Stimulated activated naive CD8-positive, alpha-beta T cell treated with anti-CD3 and anti-CD28 coated beads, Interleukin-15, amount 100 ng/mL, for 72 hours (primary cell): ENCODE results near the gene LMTK2.

Experiments used
- ATAC-seq: fragments of 150-1000 bp; cut with Tn5 transposase; 2 replicates; pipeline ENCODE4 v1.10.0; 2021; ENCODE audit warnings: mild to moderate bottlenecking, moderate library complexity
- DNase-seq, 2 donors: peaks; one replicate each; pipeline ENCODE4 v3.0.0; 2021 to 2022
- H3K27ac Mint-ChIP-seq, 2 donors: one replicate each; pipeline ENCODE4 v1.8.0; 2022; ENCODE audit warnings: mild to moderate bottlenecking in 2 of 2, mixed read lengths in 2 of 2, moderate library complexity in 2 of 2
- H3K27me3 Mint-ChIP-seq: one replicate; pipeline ENCODE4 v1.8.0; 2022; ENCODE audit warnings: mixed read lengths
- H3K4me1 Mint-ChIP-seq: one replicate; pipeline ENCODE4 v1.8.0; 2022; ENCODE audit warnings: mild to moderate bottlenecking, mixed read lengths
- H3K4me3 Mint-ChIP-seq, 2 donors: one replicate each; pipeline ENCODE4 v1.8.0; 2022; ENCODE audit warnings: mild to moderate bottlenecking in 2 of 2, mixed read lengths in 2 of 2, moderate library complexity in 1 of 2
- H3K9me3 Mint-ChIP-seq, 2 donors: one replicate each; pipeline ENCODE4 v1.8.0; 2022; ENCODE audit warnings: mixed read lengths in 2 of 2

Gene LMTK2

DNA sequence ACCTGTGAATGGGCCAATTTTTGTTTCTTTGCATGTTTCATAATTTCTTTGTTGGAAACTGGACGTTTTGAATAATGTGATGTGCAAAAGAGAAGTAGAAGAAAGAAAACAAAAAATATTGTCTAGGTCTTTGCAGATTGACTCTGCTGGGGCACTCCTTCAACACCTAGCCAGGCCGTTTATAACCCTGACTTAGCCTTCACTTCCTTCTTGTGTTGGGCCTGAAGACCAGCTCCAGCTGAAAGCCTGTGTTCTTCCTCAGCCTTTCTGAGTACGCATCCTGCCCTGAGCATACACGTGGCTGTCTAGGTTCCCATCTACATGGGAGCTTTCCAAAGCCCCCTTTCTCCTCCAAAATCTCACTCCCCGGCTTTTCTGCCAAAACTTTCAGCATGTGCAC, 41.9 kb downstream of the LMTK2 start:
- Mint-ChIP-seq H3K27me3 (no peaks in the 10 kb centered on the region), H3K4me3 (no peak overlapping the region), H3K27ac (no peak overlapping the region), H3K9me3 (no peaks in the 10 kb centered on the region), H3K4me1 (no peaks in the 10 kb centered on the region)
- no peak for DNase-seq
- no peak for ATAC-seq

GRCh38 chr7:98149116-98149692, 42.5 kb downstream of the LMTK2 start:
- ATAC-seq (no peak), DNase-seq (no peak)
- Mint-ChIP-seq H3K27me3 (no peaks in the 10 kb centered on the region), H3K27ac (no peak overlapping the region), H3K9me3 (no peaks in the 10 kb centered on the region), H3K4me3 (no peak overlapping the region), H3K4me1 (no peaks in the 10 kb centered on the region)

GRCh38 chr7:98151884-98152283, 45.2 kb downstream of the LMTK2 start:
- Mint-ChIP-seq H3K27me3 (no peaks in the 10 kb centered on the region), H3K4me3 (no peak overlapping the region), H3K9me3 (no peaks in the 10 kb centered on the region), H3K4me1 (no peaks in the 10 kb centered on the region), H3K27ac (no peak overlapping the region)
- DNase-seq: no peak
- ATAC-seq: no peak

DNA sequence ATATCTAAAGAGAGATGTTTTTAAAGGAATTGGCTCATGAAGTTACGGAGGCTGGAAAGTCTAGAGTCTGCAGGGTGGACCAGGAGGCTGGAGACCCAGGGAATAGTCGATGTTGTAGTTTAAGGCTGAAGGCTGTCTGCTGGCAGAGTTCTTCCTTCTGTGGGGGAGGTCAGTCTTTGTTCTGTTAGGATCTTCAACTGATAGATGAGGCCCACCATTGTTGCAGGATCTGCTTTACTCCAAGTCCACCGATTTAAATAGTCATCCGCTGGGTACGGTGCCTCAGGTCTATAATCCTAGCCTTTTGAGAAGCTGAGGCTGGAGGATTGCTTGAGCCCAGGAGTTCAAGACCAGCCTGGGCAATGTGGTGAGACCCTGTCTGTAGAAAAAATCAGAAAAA, 50.0 kb downstream of the LMTK2 start:
- Mint-ChIP-seq H3K9me3 (no peaks in the 10 kb centered on the region), H3K4me3 (no peak overlapping the region), H3K27ac (no peak overlapping the region), H3K27me3 (no peaks in the 10 kb centered on the region), H3K4me1 (no peaks in the 10 kb centered on the region)
- ATAC-seq (no peak), DNase-seq (no peak)

GRCh38 chr7:98157761-98158160, 51.1 kb downstream of the LMTK2 start:
- DNase-seq (no peak), ATAC-seq (no peak)
- H3K4me1 Mint-ChIP-seq: no peaks in the 10 kb centered on the region
- H3K4me3 Mint-ChIP-seq: no peak overlapping the region
- no peaks in the 10 kb centered on the region for H3K27me3 Mint-ChIP-seq
- no peak overlapping the region for H3K27ac Mint-ChIP-seq
- no peaks in the 10 kb centered on the region for H3K9me3 Mint-ChIP-seq

DNA sequence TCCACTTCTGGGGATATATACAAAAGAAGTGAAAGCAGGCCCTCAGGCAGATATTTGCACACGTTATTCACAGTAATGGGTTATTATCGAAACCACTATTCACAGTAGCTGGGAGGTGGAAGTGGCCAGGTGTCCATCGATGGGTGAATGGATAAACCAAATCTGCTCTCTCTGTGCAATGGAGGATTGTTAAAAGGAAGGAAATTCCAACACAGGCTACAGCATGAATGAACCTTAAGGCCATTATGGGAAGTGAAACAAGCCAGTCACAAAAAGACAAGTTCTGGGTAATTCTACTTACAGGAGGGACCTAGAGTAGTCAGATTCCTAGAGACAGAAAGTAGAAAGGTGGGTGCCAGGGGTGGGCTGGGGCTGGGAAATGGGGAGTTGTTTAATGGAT, 56.1 kb downstream of the LMTK2 start:
- Mint-ChIP-seq H3K9me3 (no peaks in the 10 kb centered on the region), H3K27ac (no peak overlapping the region), H3K4me3 (no peak overlapping the region), H3K4me1 (peaks cover 5% of the 10 kb centered on the region), H3K27me3 (no peaks in the 10 kb centered on the region)
- no peak for DNase-seq
- no peak for ATAC-seq

- peaks cover 5% of the 10 kb centered on the region for H3K4me1 Mint-ChIP-seq
- ATAC-seq (no peak), DNase-seq (no peak)
Observed at GRCh38 chr7:98163269-98163668, 56.6 kb downstream of the LMTK2 start.

GRCh38 chr7:98163704-98164494, 57.2 kb downstream of the LMTK2 start:
- H3K4me3 Mint-ChIP-seq: no peak overlapping the region
- peaks cover 10% of the 10 kb centered on the region for H3K4me1 Mint-ChIP-seq
- ATAC-seq: no peak
- no peaks in the 10 kb centered on the region for H3K27me3 Mint-ChIP-seq
- no peaks in the 10 kb centered on the region for H3K9me3 Mint-ChIP-seq
- DNase-seq: no peak
- H3K27ac Mint-ChIP-seq: no peak overlapping the region

More at GRCh38 chr7:98163269-98163668, 56.6 kb downstream of the LMTK2 start:
- no peak overlapping the region for H3K27ac Mint-ChIP-seq
- no peaks in the 10 kb centered on the region for H3K9me3 Mint-ChIP-seq
- H3K4me3 Mint-ChIP-seq: no peak overlapping the region
- H3K27me3 Mint-ChIP-seq: no peaks in the 10 kb centered on the region

DNA sequence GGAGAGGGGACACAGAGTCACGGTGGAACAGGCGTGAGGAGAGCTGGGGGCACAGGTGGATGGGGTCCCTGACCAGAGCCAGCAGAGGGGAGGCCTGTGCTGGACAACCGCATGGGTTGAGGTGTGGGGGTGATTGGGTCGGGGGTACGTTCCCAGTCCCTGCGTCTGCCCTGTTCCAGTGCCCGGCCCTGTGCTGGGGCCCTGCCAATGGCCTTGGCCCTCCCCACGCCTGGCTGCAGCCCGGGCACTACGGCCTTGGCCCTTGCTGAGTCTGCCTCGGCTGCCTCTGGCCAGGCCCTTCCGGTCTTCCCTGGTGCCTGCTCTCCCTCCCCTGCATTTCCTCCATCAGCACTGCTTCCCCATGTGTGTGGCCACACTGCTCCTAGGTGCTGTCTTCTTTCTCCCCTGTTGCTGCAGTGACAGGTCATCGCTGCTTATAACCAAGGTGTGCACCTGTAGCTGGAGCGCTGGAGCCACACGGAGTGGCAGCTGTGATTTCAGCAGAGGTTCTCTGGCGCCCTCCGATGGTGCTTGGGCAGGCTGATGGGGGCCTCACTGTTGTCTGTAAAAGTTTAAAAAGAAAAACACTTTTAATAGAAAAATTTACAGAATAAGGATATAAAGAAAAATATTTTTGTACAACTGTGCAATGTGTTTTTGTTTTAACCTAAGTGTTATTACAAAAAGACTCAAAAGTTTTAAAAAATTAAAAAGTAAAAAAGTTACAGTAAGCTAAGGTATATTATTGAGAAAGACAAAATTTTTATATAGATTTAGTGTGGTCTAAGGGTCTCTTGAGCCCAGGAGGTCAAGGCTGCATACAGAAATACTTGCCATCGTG, 59.4 kb downstream of the LMTK2 start:
- Mint-ChIP-seq H3K27me3 (no peaks in the 10 kb centered on the region), H3K4me1 (peaks cover 10% of the 10 kb centered on the region), H3K27ac (no peak overlapping the region), H3K4me3 (no peak overlapping the region), H3K9me3 (no peaks in the 10 kb centered on the region)
- DNase-seq (peak; percentile 34 to 61), ATAC-seq (peak; percentile 88)

DNA sequence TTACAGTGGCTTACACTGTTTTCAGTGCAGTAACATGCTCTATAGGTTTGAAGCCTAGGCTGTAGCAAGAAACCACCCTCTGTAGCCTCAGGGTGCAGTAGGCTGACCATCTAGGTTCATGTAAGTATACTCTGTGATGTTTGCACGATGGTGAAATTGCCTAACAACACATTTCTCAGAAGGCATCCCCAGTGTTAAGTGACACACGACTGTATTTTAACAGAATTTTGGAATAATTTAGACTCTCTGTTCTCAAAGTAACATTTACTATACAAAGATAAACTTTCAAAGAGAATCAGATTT, 60.0 kb downstream of the LMTK2 start:
- DNase-seq: no peak
- Mint-ChIP-seq H3K27me3 (no peaks in the 10 kb centered on the region), H3K9me3 (no peaks in the 10 kb centered on the region), H3K4me3 (no peak overlapping the region), H3K27ac (no peak overlapping the region), H3K4me1 (peaks cover 10% of the 10 kb centered on the region)
- no peak for ATAC-seq

DNA sequence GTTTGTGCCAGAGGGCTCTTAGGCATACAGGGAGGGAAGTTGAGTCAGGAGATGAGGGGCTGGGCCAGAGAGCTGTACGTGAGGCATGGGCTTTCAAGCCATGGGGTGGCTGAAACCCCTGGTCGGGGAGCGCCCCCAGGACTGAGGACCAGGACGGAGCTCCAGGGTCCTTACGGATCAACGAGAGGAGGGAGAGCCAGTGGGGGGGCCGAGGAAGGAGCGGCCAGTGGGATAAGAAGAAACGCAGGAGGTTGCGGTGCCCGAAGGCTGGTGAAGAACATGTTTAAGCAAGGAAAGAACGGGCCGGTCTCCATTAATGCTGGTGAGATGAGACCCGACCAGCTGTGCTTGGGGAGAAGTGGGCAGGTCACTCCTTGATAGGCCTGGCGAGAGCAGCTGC, 61.0 kb downstream of the LMTK2 start:
- H3K9me3 Mint-ChIP-seq: no peaks in the 10 kb centered on the region
- ATAC-seq: no peak
- H3K27ac Mint-ChIP-seq: peak overlapping the region in 1 of 2 donors; percentile 49

GRCh38 chr7:98168181-98168903, 61.7 kb downstream of the LMTK2 start:
- Mint-ChIP-seq H3K27ac (no peak overlapping the region), H3K4me1 (peaks cover 10% of the 10 kb centered on the region)
- ATAC-seq: peak; percentile 58

More for the DNA sequence above, 61.0 kb downstream of the LMTK2 start:
- no peak for DNase-seq
- Mint-ChIP-seq H3K27me3 (no peaks in the 10 kb centered on the region), H3K4me1 (peaks cover 10% of the 10 kb centered on the region), H3K4me3 (no peak overlapping the region)

GRCh38 chr7:98168904-98169621, 62.4 kb downstream of the LMTK2 start:
- no peaks in the 10 kb centered on the region for H3K27me3 Mint-ChIP-seq
- H3K4me1 Mint-ChIP-seq: peaks cover 10% of the 10 kb centered on the region
- H3K4me3 Mint-ChIP-seq: no peak overlapping the region
- no peak overlapping the region for H3K27ac Mint-ChIP-seq
- H3K9me3 Mint-ChIP-seq: no peaks in the 10 kb centered on the region
- DNase-seq: no peak
- ATAC-seq: no peak

More at GRCh38 chr7:98168181-98168903, 61.7 kb downstream of the LMTK2 start:
- Mint-ChIP-seq H3K27me3 (no peaks in the 10 kb centered on the region), H3K4me3 (no peak overlapping the region), H3K9me3 (no peaks in the 10 kb centered on the region)
- peak; percentile 42 to 48 for DNase-seq

DNA sequence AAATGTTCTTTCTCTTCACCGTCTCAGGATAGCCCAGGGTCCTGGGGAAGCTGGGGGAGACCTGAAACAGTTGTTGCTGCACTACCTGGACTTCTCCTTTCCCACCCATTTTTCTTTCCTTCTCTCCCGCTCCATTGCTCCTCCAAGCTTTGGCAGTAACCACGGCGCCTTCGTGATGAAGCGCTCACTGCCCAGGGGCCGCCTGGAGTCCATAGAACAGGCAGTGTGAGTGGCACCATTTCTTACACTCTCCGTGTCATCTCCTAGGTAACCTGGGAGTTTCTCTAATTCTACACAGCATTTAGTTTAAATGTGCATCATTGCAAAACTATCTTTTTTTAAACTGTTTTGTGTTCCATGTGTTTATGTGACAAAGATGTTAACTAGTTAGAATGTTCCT, 64.3 kb downstream of the LMTK2 start:
- DNase-seq (no peak), ATAC-seq (no peak)
- Mint-ChIP-seq H3K27ac (no peak overlapping the region), H3K4me3 (no peak overlapping the region), H3K9me3 (no peaks in the 10 kb centered on the region), H3K27me3 (no peaks in the 10 kb centered on the region), H3K4me1 (peaks cover 8% of the 10 kb centered on the region)

GRCh38 chr7:98171449-98171848, 64.8 kb downstream of the LMTK2 start:
- Mint-ChIP-seq H3K9me3 (no peaks in the 10 kb centered on the region), H3K4me1 (peaks cover 5% of the 10 kb centered on the region), H3K4me3 (no peak overlapping the region), H3K27ac (peak overlapping the region in 1 of 2 donors; percentile 22), H3K27me3 (no peaks in the 10 kb centered on the region)
- ATAC-seq (no peak), DNase-seq (no peak)
